ENCODE data around the gene RPH3AL. TPM values are rescaled to one million over a fixed set of nuclear protein-coding genes. Genes with fewer than 3 reads are reported as not detected.

Gene RPH3AL
- total and polyA plus RNA-seq, 7 donors: 3.7 to 18.5 (median 9.7) TPM

GRCh38 chr17:292531-293382 is 59.9 kb downstream of the RPH3AL start:
- Histone ChIP-seq H3K9me3 (no peaks in the 10 kb centered on the region), H3K36me3 (ENCODE audit: insufficient read depth in 1 of 2, low read depth in 1 of 2) (no peaks in the 10 kb centered on the region), H3K27ac (no peak overlapping the region), H3K27me3 (ENCODE audit: insufficient read depth in 3 of 3, low read length in 2 of 3) (peaks cover 0 to 1% (median 0%) of the 10 kb centered on the region in 3 donors), H3K4me1 (no peaks in the 10 kb centered on the region), H3K4me3 (no peak overlapping the region)
- 70 to 76% (median 74%) methylated on average over 29 of the region's 29 CpGs for WGBS, 3 donors
- TF ChIP-seq CTCF (IDR thresholded peaks at IDR 0.05): no peak
- intact Hi-C loops (cut with DNase I): no loop called here
- DNase-seq: peak in 1 of 2 donors; percentile 26
- ATAC-seq: no peak

- 91 to 93% (median 92%) methylated on average over 10 of the region's 10 CpGs for WGBS, 3 donors
- ATAC-seq (no peak), DNase-seq (peak in 1 of 2 donors; percentile 28)
- no peak overlapping the region for H3K4me3 ChIP-seq
- peaks cover 0 to 1% (median 0%) of the 10 kb centered on the region in 3 donors for H3K27me3 ChIP-seq (ENCODE audit: insufficient read depth in 3 of 3, low read length in 2 of 3)
- H3K27ac ChIP-seq: no peak overlapping the region
- no peaks in the 10 kb centered on the region for H3K9me3 ChIP-seq
- no peaks in the 10 kb centered on the region for H3K4me1 ChIP-seq
- no peaks in the 10 kb centered on the region for H3K36me3 ChIP-seq (ENCODE audit: insufficient read depth in 1 of 2, low read depth in 1 of 2)
- no peak for TF ChIP-seq CTCF (IDR thresholded peaks at IDR 0.05)
- intact Hi-C loops (cut with DNase I): no loop called here
These were observed 60.6 kb downstream of the RPH3AL start for GRCh38 chr17:292016-292415.

- intact Hi-C loops (cut with DNase I): no loop called here
- no peak for DNase-seq
- Histone ChIP-seq H3K9me3 (no peaks in the 10 kb centered on the region), H3K27ac (no peak overlapping the region), H3K36me3 (ENCODE audit: insufficient read depth in 1 of 2, low read depth in 1 of 2) (no peaks in the 10 kb centered on the region), H3K4me1 (no peaks in the 10 kb centered on the region), H3K4me3 (no peak overlapping the region), H3K27me3 (ENCODE audit: insufficient read depth in 3 of 3, low read length in 2 of 3) (peaks cover 0 to 1% (median 0%) of the 10 kb centered on the region in 3 donors)
- ATAC-seq: no peak
- no peak for TF ChIP-seq CTCF (IDR thresholded peaks at IDR 0.05)
- WGBS, 3 donors: 85 to 90% (median 86%) methylated on average over 7 of the region's 7 CpGs
These were observed 61.0 kb downstream of the RPH3AL start for GRCh38 chr17:291587-291986.

DNA sequence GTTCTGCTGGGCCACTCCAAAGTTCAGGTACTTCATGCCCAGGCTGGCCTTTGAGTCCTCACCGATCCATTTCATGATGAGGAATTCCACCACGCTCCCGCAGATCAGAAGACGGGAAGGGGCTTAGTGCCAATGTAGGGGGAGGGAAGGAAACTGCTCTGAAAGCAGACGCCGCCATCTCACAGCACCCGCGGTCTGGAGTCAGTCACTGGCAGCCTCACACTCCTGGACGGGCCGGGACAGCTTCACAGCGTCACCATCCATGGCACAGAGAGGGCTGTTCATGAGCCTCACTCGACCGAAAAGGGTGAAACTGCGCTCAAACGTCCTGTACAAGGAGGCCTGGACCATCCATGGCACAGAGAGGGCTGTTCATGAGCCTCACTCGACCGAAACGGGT is 62.0 kb downstream of the RPH3AL start:
- no peak overlapping the region for H3K27ac ChIP-seq
- H3K4me3 ChIP-seq: no peak overlapping the region
- WGBS, 3 donors: 87 to 93% (median 88%) methylated on average over 18 of the region's 18 CpGs
- no peak for ATAC-seq
- TF ChIP-seq CTCF (IDR thresholded peaks at IDR 0.05): no peak
- H3K9me3 ChIP-seq: no peaks in the 10 kb centered on the region
- DNase-seq: peak in 1 of 2 donors; percentile 30
- peaks cover 0 to 1% (median 0%) of the 10 kb centered on the region in 3 donors for H3K27me3 ChIP-seq (ENCODE audit: insufficient read depth in 3 of 3, low read length in 2 of 3)
- intact Hi-C loops (cut with DNase I): no loop called here
- no peaks in the 10 kb centered on the region for H3K4me1 ChIP-seq
- H3K36me3 ChIP-seq (ENCODE audit: insufficient read depth in 1 of 2, low read depth in 1 of 2): no peaks in the 10 kb centered on the region

Measured in psoas muscle (tissue), 8 donors.